OCI-LY7 (cell line): ENCODE measurements around the gene SCAF8. TPM values are rescaled to one million over a fixed set of nuclear protein-coding genes. Genes with fewer than 3 reads are reported as not detected.
"Not testable (repeated sequence)": the region's sequence is repeated elsewhere in the genome, so short reads cannot be mapped to it uniquely, and the experiment has no call there.

Source experiments
- BruUV-seq: library from RNA; stranded (reverse); fragments of 400-500 nt; replicated peaks from 2 replicates; lab custom pipeline; 2021; lab: Mats Ljungman, UMichigan
- CTCF ChIA-PET: fragments of 300-600 bp; sonication (Branson Sonifier 250); formaldehyde crosslinking; loops from one replicate; lab custom pipeline; 2022; ENCODE audit warnings: antibody characterized with exemption; ENCODE audit not compliant: unreplicated experiment; lab: Charles Lee
- POLR2A ChIA-PET: fragments of 300-600 bp; sonication (Branson Sonifier 250); formaldehyde crosslinking; loops from one replicate; lab custom pipeline; 2022; ENCODE audit warnings: antibody characterized with exemption; lab: Charles Lee
- DNase-seq: peaks from one replicate; pipeline ENCODE4 v3.0.0-alpha.2; 2015; ENCODE audit warnings: low spot score
- H2AFZ ChIP-seq: fragments of 200-600 bp; sonication (generic), shearing (Covaris generic); 2 replicates; pipeline ENCODE4 v1.6.1; 2014; ENCODE audit warnings: mild to moderate bottlenecking, antibody characterized with exemption, low read length, moderate library complexity
- H3K27ac ChIP-seq: fragments of 200-600 bp; sonication (generic); 2 replicates; pipeline ENCODE4 v1.5.1; 2014; ENCODE audit warnings: mixed run types, low read depth, mild to moderate bottlenecking, moderate library complexity, low read length, inconsistent platforms; ENCODE audit not compliant: poor library complexity, severe bottlenecking
- H3K36me3 ChIP-seq: fragments of 200-600 bp; sonication (generic); 2 replicates; pipeline ENCODE4 v1.6.1; 2014; ENCODE audit warnings: mild to moderate bottlenecking, antibody characterized with exemption, low read length, moderate library complexity, mixed read lengths; ENCODE audit not compliant: insufficient read depth
- H3K4me1 ChIP-seq: fragments of 200-600 bp; sonication (generic); 2 replicates; pipeline ENCODE4 v1.5.1; 2014; ENCODE audit warnings: mild to moderate bottlenecking, low read length; ENCODE audit not compliant: insufficient read depth, poor library complexity, severe bottlenecking
- H3K4me2 ChIP-seq: fragments of 200-600 bp; sonication (generic); 2 replicates; pipeline ENCODE4 v1.6.1; 2014; ENCODE audit warnings: mild to moderate bottlenecking, low read length
- H3K4me3 ChIP-seq: fragments of 200-600 bp; sonication (generic); 2 replicates; pipeline ENCODE4 v1.5.1; 2014; ENCODE audit warnings: mild to moderate bottlenecking, low read depth, low read length; ENCODE audit not compliant: poor library complexity, severe bottlenecking
- H3K79me2 ChIP-seq: fragments of 200-600 bp; sonication (generic); 2 replicates; pipeline ENCODE4 v1.6.1; 2016; ENCODE audit warnings: low read depth, mild to moderate bottlenecking, low read length, moderate library complexity, mixed read lengths; ENCODE audit not compliant: insufficient read depth
- H3K9me2 ChIP-seq: fragments of 200-600 bp; sonication (generic); 2 replicates; pipeline ENCODE4 v1.6.1; 2016; ENCODE audit warnings: mild to moderate bottlenecking, low read length, mixed read lengths; ENCODE audit not compliant: insufficient read depth
- H3K9me3 ChIP-seq: fragments of 200-600 bp; sonication (generic); 2 replicates; pipeline ENCODE4 v1.6.1; 2014; ENCODE audit warnings: mild to moderate bottlenecking, mixed run types, low read length, mixed read lengths
- H4K20me1 ChIP-seq: fragments of 200-600 bp; sonication (generic); 2 replicates; pipeline ENCODE4 v1.6.1; 2014; ENCODE audit warnings: mild to moderate bottlenecking, antibody characterized with exemption, low read length, moderate library complexity, mixed read lengths; ENCODE audit not compliant: insufficient read depth
- EZH2phosphoT487 ChIP-seq: fragments of 200-600 bp; sonication (generic); IDR thresholded peaks from 2 replicates; pipeline ENCODE4 v1.6.1; 2018; ENCODE audit warnings: low read depth, borderline replicate concordance, mild to moderate bottlenecking, mixed run types, antibody characterized with exemption, low read length, moderate library complexity, mixed read lengths
- intact Hi-C: fragments of 100-400 bp; cut with micrococcal nuclease; formaldehyde crosslinking; loops from one replicate; pipeline ENCODE4 v1.10.0; 2022; ENCODE audit not compliant: unreplicated experiment
- total RNA-seq, 2 experiments: library from RNA; depleted of rRNA in 1 of 2; stranded (reverse); fragments of >200 nt in 1 of 2; shearing (Covaris generic) in 1 of 2; gene quantifications; 2 replicates each; pipeline ENCODE4 v1.2.3, GENCODE V29; 2014 to 2022
- TF ChIP-seq, protein P1 (sequence below): fragments of 200-600 bp; sonication (generic); conservative IDR thresholded peaks from 2 replicates; pipeline ENCODE4 v1.5.1; 2014; ENCODE audit warnings: mild to moderate bottlenecking, antibody characterized with exemption, low read length, moderate library complexity, mixed read lengths

The SCAF8 gene
- total RNA-seq, 2 experiments from 2014 or later = 25.8 to 47.0 TPM

- TF ChIP-seq, protein P1, sequence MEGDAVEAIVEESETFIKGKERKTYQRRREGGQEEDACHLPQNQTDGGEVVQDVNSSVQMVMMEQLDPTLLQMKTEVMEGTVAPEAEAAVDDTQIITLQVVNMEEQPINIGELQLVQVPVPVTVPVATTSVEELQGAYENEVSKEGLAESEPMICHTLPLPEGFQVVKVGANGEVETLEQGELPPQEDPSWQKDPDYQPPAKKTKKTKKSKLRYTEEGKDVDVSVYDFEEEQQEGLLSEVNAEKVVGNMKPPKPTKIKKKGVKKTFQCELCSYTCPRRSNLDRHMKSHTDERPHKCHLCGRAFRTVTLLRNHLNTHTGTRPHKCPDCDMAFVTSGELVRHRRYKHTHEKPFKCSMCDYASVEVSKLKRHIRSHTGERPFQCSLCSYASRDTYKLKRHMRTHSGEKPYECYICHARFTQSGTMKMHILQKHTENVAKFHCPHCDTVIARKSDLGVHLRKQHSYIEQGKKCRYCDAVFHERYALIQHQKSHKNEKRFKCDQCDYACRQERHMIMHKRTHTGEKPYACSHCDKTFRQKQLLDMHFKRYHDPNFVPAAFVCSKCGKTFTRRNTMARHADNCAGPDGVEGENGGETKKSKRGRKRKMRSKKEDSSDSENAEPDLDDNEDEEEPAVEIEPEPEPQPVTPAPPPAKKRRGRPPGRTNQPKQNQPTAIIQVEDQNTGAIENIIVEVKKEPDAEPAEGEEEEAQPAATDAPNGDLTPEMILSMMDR = peak; percentile 79
- TF ChIP-seq EZH2phosphoT487 = no peak
- Histone ChIP-seq H3K4me1 (peaks cover 3% of the 10 kb centered on the region), H3K9me3 (no peaks in the 10 kb centered on the region), H3K9me2 (no peaks in the 10 kb centered on the region), H3K4me2 (no peak overlapping the region), H3K36me3 (peaks cover 85% of the 10 kb centered on the region), H3K79me2 (peaks cover 1% of the 10 kb centered on the region; the same call in 1 of the 2 replicates), H4K20me1 (no peaks in the 10 kb centered on the region), H2AFZ (no peak overlapping the region), H3K27ac (no peak overlapping the region), H3K4me3 (no peak overlapping the region)
- peak; percentile 59 for DNase-seq
- intact Hi-C loops = loop anchor here (1.0 to 2.0 kb wide), 3 partner anchors 73 to 130 kb away; partner anchors contain the start of gene SCAF8
- POLR2A ChIA-PET = interaction anchor here (0.6 to 1.2 kb wide), 10 partner anchors 9 to 1830 kb away, joined by 3 to 7 read pairs (median 3); no protein-coding TSS in a partner anchor
- CTCF ChIA-PET = interaction anchor here (0.8 kb wide), 1 partner anchor 9 kb away, joined by 3 read pairs; no protein-coding TSS in a partner anchor
- no TSS peak for BruUV-seq
Measured at GRCh38 chr6:154805288-154805911, 72.2 kb downstream of the SCAF8 start.

DNA sequence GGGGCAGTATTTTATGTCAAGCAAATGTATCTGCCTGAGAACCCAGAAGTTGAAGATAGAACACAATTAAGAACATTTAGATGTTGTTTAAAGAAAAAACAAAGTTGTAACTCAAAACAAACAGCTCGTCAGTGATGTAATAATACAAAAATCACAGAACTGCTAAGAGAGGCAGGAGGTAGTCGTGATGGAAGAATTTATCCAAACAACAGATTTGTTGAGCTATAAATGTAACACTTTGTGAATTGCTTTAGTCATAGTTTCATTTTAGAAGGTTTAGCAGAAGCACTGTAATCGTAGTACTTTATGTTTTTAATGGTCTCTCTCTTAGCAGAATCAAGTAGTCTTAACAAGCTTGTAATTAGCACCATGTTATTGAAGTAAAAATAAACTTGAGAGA, 73.6 kb downstream of the SCAF8 start:
- TF ChIP-seq EZH2phosphoT487 = no peak
- TF ChIP-seq, protein P1 = no peak
- Histone ChIP-seq H3K4me2 (no peak overlapping the region), H3K4me1 (peaks cover 3% of the 10 kb centered on the region), H4K20me1 (no peaks in the 10 kb centered on the region), H3K9me3 (no peaks in the 10 kb centered on the region), H3K79me2 (peaks cover 6% of the 10 kb centered on the region; the same call in 1 of the 2 replicates), H3K36me3 (peaks cover 91% of the 10 kb centered on the region), H3K9me2 (no peaks in the 10 kb centered on the region), H3K4me3 (no peak overlapping the region), H3K27ac (no peak overlapping the region), H2AFZ (no peak overlapping the region)
- DNase-seq = no peak
- POLR2A ChIA-PET = no interaction called here
- CTCF ChIA-PET = interaction anchor here (0.9 kb wide), 1 partner anchor 131 kb away, joined by 3 read pairs; no protein-coding TSS in a partner anchor
- BruUV-seq = no TSS peak
- intact Hi-C loops = no loop called here

DNA sequence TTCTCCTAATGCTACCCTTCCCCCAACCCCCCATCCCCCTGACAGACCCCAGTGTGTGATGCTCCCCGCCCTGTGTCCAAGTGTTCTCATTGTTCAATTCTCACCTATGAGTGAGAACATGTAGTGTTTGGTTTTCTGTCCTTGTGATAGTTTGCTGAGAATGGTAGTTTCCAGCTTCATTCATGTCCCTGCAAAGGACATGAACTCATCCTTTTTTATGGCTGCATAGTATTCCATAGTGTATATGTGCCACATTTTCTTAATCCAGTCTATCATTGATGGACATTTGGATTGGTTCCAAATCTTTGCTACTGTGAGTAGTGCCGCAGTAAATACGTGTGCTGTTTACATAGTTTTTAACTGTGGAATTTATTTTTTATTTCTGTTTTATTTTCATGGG, 78.4 kb downstream of the SCAF8 start:
- H4K20me1 ChIP-seq, BruUV-seq, H3K9me2 ChIP-seq, H3K27ac ChIP-seq, CTCF ChIA-PET, H3K4me3 ChIP-seq, H2AFZ ChIP-seq, DNase-seq, intact Hi-C loops, H3K4me2 ChIP-seq, H3K9me3 ChIP-seq, H3K79me2 ChIP-seq: not testable (repeated sequence)
- peaks cover 47% of the 10 kb centered on the region for H3K4me1 ChIP-seq
- H3K36me3 ChIP-seq = peaks cover 89% of the 10 kb centered on the region
- POLR2A ChIA-PET = interaction anchor here (0.6 kb wide), 5 partner anchors 96 to 1384 kb away, joined by 3 to 4 read pairs (median 3); no protein-coding TSS in a partner anchor
